ENCODE measurements around the gene CCDC127. TPM values are rescaled to one million over a fixed set of nuclear protein-coding genes. Genes with fewer than 3 reads are reported as not detected.
"Not testable (repeated sequence)": the region's sequence is repeated elsewhere in the genome, so short reads cannot be mapped to it uniquely, and the experiment has no call there.

CCDC127 gene
- total RNA-seq, 1 donor: 4.3 TPM

- DNase-seq (ENCODE audit: low read depth): peak; percentile 54
- TF ChIP-seq, protein P1, sequence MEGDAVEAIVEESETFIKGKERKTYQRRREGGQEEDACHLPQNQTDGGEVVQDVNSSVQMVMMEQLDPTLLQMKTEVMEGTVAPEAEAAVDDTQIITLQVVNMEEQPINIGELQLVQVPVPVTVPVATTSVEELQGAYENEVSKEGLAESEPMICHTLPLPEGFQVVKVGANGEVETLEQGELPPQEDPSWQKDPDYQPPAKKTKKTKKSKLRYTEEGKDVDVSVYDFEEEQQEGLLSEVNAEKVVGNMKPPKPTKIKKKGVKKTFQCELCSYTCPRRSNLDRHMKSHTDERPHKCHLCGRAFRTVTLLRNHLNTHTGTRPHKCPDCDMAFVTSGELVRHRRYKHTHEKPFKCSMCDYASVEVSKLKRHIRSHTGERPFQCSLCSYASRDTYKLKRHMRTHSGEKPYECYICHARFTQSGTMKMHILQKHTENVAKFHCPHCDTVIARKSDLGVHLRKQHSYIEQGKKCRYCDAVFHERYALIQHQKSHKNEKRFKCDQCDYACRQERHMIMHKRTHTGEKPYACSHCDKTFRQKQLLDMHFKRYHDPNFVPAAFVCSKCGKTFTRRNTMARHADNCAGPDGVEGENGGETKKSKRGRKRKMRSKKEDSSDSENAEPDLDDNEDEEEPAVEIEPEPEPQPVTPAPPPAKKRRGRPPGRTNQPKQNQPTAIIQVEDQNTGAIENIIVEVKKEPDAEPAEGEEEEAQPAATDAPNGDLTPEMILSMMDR (IDR thresholded peaks at IDR 0.05; ENCODE audit: insufficient read depth, low read depth, low read length): no peak
- peak overlapping the region; percentile 92 for H3K4me3 ChIP-seq (ENCODE audit: low read depth, low read length)
These were observed 1.5 kb upstream of the CCDC127 start for GRCh38 chr5:219460-219863.

DNA sequence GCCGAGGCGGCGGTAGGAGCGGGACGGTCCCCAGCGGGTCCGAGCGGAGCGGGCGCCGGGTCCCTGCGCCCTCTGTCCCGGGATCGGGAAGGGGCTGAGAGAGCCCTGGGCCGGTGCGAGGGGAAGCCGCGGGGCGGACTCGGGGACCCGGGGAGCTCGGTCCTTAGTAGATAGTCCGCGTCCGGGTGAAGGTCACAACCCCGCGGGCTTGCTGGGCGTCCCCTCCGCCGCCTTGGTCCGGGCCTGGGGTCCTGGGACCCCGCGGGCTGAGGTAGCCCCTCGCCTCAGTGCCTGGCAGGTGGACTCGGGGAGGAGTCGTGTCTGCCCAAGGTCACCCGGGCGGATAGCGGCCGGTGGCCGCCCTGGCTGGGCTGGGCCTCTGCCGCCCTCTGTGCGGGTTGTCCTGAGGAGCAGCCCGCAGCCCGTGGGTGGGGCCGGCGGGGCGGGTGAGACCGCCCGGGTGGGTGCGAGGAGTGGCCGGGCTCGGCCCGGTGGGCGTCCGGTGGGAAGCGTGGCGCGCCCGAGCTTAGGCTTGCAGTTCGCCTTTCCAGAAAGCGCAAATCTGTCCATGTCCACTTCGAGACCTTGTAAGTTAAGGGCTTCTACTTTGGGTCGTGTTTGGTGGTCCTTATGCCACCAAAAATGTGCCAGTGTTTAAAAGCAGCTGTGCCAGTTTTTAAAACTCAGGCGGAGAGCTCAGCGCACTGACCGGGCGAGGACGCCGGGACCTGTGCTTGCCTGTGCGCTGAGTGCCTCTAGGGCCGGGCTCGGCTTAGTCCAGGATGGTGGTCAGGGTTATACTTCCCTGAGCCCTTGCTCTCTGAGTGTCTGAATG is 721 bp upstream of the CCDC127 start:
- H3K4me3 ChIP-seq (ENCODE audit: low read depth, low read length): peak overlapping the region; percentile 92
- DNase-seq (ENCODE audit: low read depth): peak; percentile 27
- TF ChIP-seq, protein P1 (IDR thresholded peaks at IDR 0.05; ENCODE audit: insufficient read depth, low read depth, low read length): no peak

DNA sequence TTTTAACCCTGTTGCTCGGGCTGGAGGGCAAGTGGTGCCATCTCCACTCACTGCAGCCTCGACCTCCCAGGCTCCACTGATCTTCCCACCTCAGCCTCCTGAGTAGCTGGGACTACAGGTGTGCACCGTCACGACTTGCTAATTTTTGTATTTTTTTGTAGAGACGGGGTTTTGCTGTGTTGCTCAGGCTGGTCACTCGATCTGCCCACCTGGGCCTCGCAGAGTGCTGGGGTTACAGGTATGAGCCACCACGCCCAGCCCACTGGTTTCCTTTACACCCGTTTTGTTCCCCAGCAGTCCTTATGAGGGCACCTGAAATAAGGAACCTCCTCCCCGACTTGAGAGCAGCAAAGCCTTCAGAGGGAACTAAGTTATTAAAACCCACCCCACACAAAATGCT is 1.9 kb downstream of the CCDC127 start:
- DNase-seq (ENCODE audit: low read depth); H3K4me3 ChIP-seq (ENCODE audit: low read depth, low read length): not testable (repeated sequence)

GRCh38 chr5:215256-215655 is 2.7 kb downstream of the CCDC127 start:
- peak; percentile 38 for DNase-seq (ENCODE audit: low read depth)
- H3K4me3 ChIP-seq (ENCODE audit: low read depth, low read length): not testable (repeated sequence)

- TF ChIP-seq, protein P1 (IDR thresholded peaks at IDR 0.05; ENCODE audit: insufficient read depth, low read depth, low read length): no peak
- no peak for DNase-seq (ENCODE audit: low read depth)
- no peak overlapping the region for H3K4me3 ChIP-seq (ENCODE audit: low read depth, low read length)
These were observed 4.1 kb downstream of the CCDC127 start for GRCh38 chr5:213803-214395.

GRCh38 chr5:208449-209114 is 9.4 kb downstream of the CCDC127 start:
- no peak for DNase-seq (ENCODE audit: low read depth)
- TF ChIP-seq, protein P1 (IDR thresholded peaks at IDR 0.05; ENCODE audit: insufficient read depth, low read depth, low read length): no peak
- H3K4me3 ChIP-seq (ENCODE audit: low read depth, low read length): no peak overlapping the region

- no peak for DNase-seq (ENCODE audit: low read depth)
- TF ChIP-seq, protein P1 (IDR thresholded peaks at IDR 0.05; ENCODE audit: insufficient read depth, low read depth, low read length): no peak
- no peak overlapping the region for H3K4me3 ChIP-seq (ENCODE audit: low read depth, low read length)
These were observed 10.4 kb downstream of the CCDC127 start for GRCh38 chr5:207599-207998.

All from fibroblast of villous mesenchyme (primary cell).